Breast epithelium (tissue), 3 donors: Measurements from ENCODE around the gene PDZD7.

Experiments
- POLR2AphosphoS5 ChIP-seq, 3 donors: sonication (generic); formaldehyde crosslinking; IDR thresholded peaks; one replicate each; pipeline ENCODE4 v1.6.1; 2017; ENCODE audit warnings: antibody characterized with exemption in 3 of 3
- TF ChIP-seq, protein P1 (sequence below), 3 donors: fragments of 450-650 bp; IDR thresholded peaks; one replicate each; pipeline ENCODE4 v1.5.1; 2016 to 2017; ENCODE audit warnings: antibody characterized with exemption in 3 of 3, mild to moderate bottlenecking in 3 of 3, moderate library complexity in 3 of 3

- TF ChIP-seq, protein P1, sequence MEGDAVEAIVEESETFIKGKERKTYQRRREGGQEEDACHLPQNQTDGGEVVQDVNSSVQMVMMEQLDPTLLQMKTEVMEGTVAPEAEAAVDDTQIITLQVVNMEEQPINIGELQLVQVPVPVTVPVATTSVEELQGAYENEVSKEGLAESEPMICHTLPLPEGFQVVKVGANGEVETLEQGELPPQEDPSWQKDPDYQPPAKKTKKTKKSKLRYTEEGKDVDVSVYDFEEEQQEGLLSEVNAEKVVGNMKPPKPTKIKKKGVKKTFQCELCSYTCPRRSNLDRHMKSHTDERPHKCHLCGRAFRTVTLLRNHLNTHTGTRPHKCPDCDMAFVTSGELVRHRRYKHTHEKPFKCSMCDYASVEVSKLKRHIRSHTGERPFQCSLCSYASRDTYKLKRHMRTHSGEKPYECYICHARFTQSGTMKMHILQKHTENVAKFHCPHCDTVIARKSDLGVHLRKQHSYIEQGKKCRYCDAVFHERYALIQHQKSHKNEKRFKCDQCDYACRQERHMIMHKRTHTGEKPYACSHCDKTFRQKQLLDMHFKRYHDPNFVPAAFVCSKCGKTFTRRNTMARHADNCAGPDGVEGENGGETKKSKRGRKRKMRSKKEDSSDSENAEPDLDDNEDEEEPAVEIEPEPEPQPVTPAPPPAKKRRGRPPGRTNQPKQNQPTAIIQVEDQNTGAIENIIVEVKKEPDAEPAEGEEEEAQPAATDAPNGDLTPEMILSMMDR (IDR thresholded peaks at IDR 0.05), result no peak
- TF ChIP-seq POLR2AphosphoS5 (IDR thresholded peaks at IDR 0.05), result no peak
Measured at GRCh38 chr10:100970914-100971811, 59.8 kb downstream of the PDZD7 start.
